Activated CD8-positive, alpha-beta memory T cell treated with anti-CD3 and anti-CD28 coated beads, Interleukin-2, amount 50 U/mL, for 1 hour (primary cell): ENCODE data around the gene SMAD7.

Experiments
- DNase-seq: peaks from one replicate; pipeline ENCODE4 v3.0.0-alpha.2; 2020; ENCODE audit errors: extremely low read depth

The SMAD7 gene, protein sequence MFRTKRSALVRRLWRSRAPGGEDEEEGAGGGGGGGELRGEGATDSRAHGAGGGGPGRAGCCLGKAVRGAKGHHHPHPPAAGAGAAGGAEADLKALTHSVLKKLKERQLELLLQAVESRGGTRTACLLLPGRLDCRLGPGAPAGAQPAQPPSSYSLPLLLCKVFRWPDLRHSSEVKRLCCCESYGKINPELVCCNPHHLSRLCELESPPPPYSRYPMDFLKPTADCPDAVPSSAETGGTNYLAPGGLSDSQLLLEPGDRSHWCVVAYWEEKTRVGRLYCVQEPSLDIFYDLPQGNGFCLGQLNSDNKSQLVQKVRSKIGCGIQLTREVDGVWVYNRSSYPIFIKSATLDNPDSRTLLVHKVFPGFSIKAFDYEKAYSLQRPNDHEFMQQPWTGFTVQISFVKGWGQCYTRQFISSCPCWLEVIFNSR

GRCh38 chr18:48950536-48951447 is at the start of gene SMAD7:
TSS of gene SMAD7 (minus strand) at chr18:48950965. CDS start at chr18:48950424, 541 bp downstream.
- no peak for DNase-seq

GRCh38 chr18:48999569-48999968 is 48.8 kb upstream of the SMAD7 start:
- DNase-seq, result no peak

- DNase-seq, result no peak
These were observed 47.4 kb upstream of the SMAD7 start for GRCh38 chr18:48997985-48998831.

- DNase-seq, result no peak
These were observed 46.9 kb upstream of the SMAD7 start for GRCh38 chr18:48997681-48997984.

GRCh38 chr18:48996901-48997463 is 46.2 kb upstream of the SMAD7 start:
- DNase-seq, result peak; percentile 9

GRCh38 chr18:48996041-48996440 is 45.3 kb upstream of the SMAD7 start:
- no peak for DNase-seq

GRCh38 chr18:48994926-48995835 is 44.4 kb upstream of the SMAD7 start:
- DNase-seq, result no peak

DNA sequence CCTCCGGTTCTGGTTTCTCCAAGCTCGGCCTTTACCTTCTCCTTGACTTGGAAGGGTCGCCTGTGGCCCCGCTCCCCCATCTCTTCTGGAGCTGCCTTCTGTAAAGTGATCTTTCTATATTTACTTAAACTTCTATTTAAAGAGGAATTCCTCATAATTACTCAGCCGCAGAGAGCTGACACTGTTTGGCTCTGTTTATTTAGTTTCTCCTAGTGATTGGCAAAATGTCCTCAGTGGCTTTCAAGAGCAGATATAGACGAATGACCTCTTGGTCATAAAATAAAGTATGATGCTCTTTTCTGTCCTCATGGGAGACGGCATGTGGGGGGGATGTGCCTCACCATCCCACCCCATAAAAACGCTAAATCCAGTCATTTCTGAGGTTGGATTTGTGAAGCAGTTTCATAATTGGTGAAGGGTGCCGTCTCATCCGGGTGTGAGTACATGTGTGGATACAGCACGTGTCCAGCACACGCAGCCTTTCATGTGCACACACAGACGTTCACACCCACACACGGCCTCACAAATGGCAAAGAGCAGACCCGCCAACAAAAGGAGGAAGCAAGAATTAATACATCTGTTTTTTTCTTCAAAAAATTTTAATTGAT is 43.4 kb upstream of the SMAD7 start:
- no peak for DNase-seq

DNA sequence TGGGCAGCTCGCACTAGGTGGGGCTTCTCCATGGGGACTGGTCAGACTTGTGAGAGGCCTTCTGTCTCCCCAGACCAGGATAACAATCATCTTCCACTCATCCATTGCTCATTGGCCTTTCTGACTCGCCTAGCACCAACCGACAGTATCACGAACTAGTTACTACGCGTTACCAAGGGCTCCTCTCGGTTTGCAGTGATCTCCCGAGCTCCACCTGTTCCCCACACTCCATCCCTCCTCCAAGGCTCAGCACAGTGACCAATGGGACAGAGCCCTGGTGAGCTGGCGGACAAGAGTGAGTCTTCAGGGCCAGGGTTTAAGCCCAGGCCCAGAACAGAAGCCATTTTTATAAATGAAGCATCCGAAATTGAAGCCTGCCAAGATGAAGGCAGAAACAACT is 42.8 kb upstream of the SMAD7 start:
- no peak for DNase-seq

GRCh38 chr18:48992791-48993555 is 42.2 kb upstream of the SMAD7 start:
- no peak for DNase-seq

- no peak for DNase-seq
These were observed 41.4 kb upstream of the SMAD7 start for GRCh38 chr18:48992133-48992532.

GRCh38 chr18:48991676-48992075 is 40.9 kb upstream of the SMAD7 start:
- no peak for DNase-seq

DNA sequence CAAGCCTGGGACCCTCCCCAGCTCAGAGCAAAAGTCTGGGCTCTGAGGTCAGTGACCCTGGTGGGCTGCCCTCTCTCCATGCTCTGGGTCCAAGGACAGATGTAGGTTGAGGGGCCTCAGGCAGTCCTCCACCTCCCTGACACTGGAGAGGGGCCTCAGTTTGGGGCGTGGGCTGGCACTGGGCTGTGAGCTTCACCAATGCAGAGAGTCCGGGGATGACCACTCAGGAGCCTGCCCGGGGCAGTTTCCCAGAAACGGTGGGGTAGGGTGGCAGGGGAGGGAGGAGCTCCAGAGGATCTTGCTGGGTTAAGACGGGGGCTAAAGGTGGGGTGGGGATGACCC is 40.5 kb upstream of the SMAD7 start:
- no peak for DNase-seq

DNA sequence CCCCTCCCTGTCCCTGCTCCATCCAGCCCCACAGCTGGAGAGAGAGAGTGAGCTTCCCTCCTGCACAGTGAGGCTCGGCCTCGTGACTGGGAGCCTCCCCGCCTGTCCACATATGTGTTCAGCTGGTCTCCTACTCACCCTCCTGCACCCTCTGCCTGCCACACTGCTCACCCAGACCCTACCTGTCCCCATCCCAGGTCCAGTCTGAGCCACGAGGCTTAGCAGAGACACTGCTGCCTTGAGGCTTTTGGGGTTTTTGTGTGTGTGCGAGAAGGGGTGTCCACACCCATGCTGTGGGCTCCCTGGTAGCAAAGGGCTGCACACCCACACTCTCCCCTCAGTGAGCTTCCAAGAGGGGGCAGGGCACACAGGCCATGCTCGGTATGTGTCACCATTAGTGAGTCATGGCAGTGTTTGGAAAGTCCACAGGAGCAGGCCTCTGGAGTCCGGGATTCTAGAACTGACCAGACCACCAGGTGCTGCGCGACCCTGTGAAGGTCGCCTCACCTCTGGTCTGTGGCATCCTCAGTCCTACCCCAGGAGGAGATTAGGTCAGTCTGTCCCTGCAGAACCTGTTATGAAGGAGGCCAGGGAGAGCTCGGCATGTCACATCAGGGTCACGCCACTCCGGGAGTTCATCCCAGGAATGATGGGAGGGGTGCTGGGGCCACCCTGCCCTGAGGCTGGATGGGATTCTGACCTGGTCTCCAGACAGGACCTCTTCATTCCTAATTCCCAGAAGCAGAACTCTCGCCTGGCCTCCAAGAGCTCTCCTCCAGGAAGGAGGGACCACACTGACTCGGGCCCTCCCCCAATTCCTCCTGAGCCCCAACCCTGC is 39.9 kb upstream of the SMAD7 start:
- DNase-seq, result no peak

DNA sequence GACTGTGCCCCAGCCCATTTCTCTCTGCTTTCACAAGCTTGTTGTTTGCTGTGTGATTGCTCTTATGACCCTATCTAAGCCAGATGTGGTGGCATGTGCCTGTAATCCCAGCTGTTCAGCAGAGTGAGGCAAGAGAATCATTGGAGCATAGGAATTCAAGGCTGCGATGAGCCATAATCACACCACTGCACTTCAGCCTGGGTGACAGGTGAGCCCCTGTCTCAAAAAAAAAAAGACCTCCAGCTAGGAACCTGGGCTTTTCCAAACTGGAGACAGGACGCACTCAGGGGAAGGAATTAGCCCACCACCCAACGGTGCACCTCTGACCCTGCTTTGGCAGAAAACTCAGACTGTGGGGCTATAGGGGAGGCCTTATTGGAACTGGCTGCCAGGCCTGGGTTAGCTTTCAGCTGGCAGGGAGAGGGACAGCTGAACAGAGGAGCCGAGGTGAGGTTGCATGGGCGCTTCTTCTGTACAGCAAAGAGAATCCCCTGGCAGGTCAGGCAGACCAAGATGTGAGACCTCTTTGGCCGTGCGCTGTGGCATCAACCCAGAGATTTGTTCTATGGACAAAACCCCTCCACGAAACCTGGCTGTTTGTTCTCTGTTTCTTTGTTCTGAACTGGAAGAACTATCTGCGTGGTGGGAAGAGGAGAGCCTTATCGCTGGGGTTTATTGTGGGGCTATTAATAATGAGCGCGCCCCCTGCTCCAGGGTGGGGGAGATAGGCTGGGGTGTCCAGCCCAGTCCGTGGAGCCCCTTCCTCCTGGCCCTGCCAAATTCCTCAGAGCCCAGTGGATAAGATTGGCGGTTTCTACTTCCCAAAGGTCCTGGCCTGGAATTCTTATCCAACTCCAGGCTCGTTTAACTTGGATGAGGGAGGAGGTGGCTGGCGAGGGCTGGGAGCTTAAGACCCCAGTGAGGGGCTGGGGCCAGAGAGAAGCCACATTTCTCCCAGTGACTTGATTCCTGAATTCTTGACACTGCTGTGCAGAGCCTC is 38.8 kb upstream of the SMAD7 start:
- DNase-seq, result no peak

DNA sequence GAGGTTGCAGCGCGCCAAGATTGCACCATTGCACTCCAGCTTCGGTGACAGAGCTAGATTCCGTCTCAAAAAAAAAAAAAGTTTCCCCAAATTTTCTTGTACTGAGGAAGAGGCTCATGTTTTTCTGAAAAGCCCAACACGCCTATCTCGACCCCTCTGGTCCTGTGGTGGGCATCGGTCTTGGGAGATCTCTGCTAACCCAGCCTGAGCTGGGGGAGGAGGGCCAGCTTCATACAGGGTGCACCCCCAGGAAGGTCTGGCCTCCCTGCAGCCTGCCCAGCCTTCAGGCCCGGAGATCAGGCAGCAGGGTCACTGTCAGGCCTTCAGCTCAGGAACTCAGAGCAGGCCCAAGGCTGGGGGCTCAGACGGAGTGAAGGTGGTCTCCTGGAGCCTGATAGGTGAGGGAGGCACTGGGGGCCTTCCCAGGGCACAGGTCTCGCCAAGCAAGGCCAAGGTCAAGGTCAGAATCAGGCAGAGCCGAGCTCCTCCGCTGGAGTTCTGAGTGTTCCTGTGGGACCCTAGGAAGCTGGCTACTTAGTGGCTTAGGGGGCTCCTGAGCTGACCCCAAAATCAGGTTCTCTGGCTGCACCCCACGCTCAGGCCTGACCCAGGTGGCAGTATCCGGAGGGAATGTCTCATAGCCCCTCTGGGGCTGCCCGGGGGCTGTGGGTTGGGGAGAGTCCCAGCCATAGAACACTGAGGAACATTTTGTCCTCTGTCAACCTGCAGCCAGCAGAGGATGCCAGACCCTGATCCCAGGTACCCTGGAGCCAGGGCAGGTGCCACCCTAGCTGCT is 37.9 kb upstream of the SMAD7 start:
- no peak for DNase-seq

DNA sequence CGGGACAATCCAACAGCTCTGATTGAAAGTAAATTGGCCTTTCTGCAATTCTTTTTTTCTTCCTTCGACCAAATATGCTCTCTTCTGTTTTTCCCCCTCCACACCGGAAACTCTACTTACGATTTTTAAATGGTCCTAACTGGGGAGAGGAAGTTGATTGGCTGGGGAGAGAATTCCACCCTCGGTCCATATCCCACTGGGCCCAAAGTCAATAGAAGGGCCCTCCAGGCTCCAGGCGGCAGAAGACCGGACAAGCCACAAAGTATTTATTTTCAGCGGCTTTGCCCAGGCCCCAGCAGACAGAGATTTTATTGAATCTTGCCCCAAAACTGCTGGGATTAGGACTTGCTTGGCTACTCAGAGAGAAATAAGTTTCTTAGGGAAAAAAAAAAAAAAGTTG is 37.1 kb upstream of the SMAD7 start:
- no peak for DNase-seq
